Body of pancreas (tissue), 4 donors: Measurements from ENCODE around the gene ZNF775.

Experiments
- POLR2A ChIP-seq, 3 donors: fragments of 450-650 bp; IDR thresholded peaks; one replicate each; pipeline ENCODE4 v1.6.1; 2016; ENCODE audit warnings: antibody characterized with exemption in 3 of 3, mild to moderate bottlenecking in 2 of 3
- TF ChIP-seq, protein P1 (sequence below), 7 experiments: fragments of 450-650 bp in 4 of 7; fragments of 200-600 bp in 3 of 7; sonication (generic) in 3 of 7; IDR thresholded peaks; one replicate each; pipeline ENCODE4 v1.5.1; 2016 to 2019; ENCODE audit warnings: antibody characterized with exemption in 7 of 7

DNA sequence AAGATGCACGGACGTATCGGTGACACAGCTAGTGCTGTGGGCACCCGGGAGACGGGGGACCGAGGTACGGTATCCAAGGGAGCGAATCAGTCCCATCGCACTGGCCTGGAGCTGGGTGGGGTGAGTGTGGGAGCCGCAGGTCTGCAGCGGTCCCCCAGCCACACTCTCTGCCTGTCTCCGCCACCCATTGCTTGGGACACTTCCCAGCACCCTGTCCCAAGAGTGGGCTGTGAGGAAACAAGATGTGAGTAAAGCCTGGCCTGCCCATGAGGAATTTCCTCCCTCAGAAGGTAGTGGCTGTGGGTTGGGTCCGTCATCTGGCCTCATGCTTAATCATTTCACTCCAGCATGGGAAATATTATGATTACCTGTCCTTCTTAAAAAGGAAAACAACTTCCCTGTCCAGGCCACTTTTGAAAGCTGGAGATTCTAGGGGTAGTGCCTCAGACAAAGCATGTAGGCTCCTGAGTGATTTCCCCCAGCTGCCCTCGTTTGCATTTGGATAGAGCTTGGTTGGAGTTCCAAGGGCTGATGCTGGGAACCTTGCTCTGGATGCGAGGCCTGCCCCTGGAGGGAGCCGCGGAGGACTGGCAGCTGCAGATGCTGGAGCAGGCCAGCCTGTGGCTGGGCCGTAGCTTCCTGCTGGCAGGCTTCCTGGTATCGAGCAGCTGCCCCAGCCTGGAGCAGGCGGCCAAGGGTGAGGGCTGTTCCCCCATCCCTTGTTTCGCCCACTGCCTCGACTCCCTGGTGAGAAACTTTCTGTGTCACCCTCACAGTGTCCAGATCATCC is 49.6 kb upstream of the ZNF775 start:
- TF ChIP-seq, protein P1, sequence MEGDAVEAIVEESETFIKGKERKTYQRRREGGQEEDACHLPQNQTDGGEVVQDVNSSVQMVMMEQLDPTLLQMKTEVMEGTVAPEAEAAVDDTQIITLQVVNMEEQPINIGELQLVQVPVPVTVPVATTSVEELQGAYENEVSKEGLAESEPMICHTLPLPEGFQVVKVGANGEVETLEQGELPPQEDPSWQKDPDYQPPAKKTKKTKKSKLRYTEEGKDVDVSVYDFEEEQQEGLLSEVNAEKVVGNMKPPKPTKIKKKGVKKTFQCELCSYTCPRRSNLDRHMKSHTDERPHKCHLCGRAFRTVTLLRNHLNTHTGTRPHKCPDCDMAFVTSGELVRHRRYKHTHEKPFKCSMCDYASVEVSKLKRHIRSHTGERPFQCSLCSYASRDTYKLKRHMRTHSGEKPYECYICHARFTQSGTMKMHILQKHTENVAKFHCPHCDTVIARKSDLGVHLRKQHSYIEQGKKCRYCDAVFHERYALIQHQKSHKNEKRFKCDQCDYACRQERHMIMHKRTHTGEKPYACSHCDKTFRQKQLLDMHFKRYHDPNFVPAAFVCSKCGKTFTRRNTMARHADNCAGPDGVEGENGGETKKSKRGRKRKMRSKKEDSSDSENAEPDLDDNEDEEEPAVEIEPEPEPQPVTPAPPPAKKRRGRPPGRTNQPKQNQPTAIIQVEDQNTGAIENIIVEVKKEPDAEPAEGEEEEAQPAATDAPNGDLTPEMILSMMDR (IDR thresholded peaks at IDR 0.05), result no peak
- no peak for TF ChIP-seq POLR2A (IDR thresholded peaks at IDR 0.05)
